DND-41 (cell line): ENCODE results near the gene MCUR1.

ENCODE experiments used
- ATAC-seq: fragments of 200-7000 bp; cut with Tn5 transposase; 3 replicates; pipeline ENCODE4 v1.9.1; 2021; ENCODE audit warnings: low read depth; ENCODE audit not compliant: insufficient read depth
- DNase-seq: peaks from one replicate; pipeline ENCODE4 v3.0.0-alpha.2; 2020
- H2AFZ ChIP-seq: 2 replicates; pipeline ENCODE4 v1.6.0; 2012; ENCODE audit warnings: low read depth, low read length
- H3K27ac ChIP-seq: 2 replicates; pipeline ENCODE4 v1.5.1; 2012; ENCODE audit warnings: low read length, inconsistent platforms
- H3K27me3 ChIP-seq: fragments of 200-600 bp; sonication (generic); 2 replicates; pipeline ENCODE4 v1.6.0; 2012; ENCODE audit warnings: low read length, mild to moderate bottlenecking, inconsistent platforms; ENCODE audit not compliant: insufficient read depth, poor library complexity
- H3K36me3 ChIP-seq: 2 replicates; pipeline ENCODE4 v1.5.1; 2012; ENCODE audit warnings: low read length, inconsistent platforms; ENCODE audit not compliant: insufficient read depth
- H3K4me1 ChIP-seq: 2 replicates; pipeline ENCODE4 v1.5.1; 2012; ENCODE audit warnings: mild to moderate bottlenecking, low read length; ENCODE audit not compliant: insufficient read depth
- H3K4me2 ChIP-seq: 2 replicates; pipeline ENCODE4 v1.6.0; 2012; ENCODE audit warnings: mild to moderate bottlenecking, moderate library complexity, low read length, inconsistent platforms; ENCODE audit not compliant: insufficient read depth
- H3K4me3 ChIP-seq, 2 experiments: fragments of 200-600 bp in 1 of 2; shearing (Covaris generic) in 1 of 2; 2 replicates each; pipeline ENCODE4 v1.5.1; 2012 to 2016; ENCODE audit warnings: inconsistent platforms in 2 of 2, low read length in 2 of 2, mild to moderate bottlenecking in 2 of 2, low read depth in 1 of 2, moderate library complexity in 1 of 2
- H3K79me2 ChIP-seq: 2 replicates; pipeline ENCODE4 v1.6.0; 2012; ENCODE audit warnings: low read length, inconsistent platforms; ENCODE audit not compliant: insufficient read depth
- H3K9ac ChIP-seq: 2 replicates; pipeline ENCODE4 v1.6.0; 2012; ENCODE audit warnings: low read depth, mild to moderate bottlenecking, inconsistent platforms, low read length, moderate library complexity
- H3K9me3 ChIP-seq: 2 replicates; pipeline ENCODE4 v1.5.1; 2012; ENCODE audit warnings: low read length, moderate library complexity, mild to moderate bottlenecking, inconsistent platforms; ENCODE audit not compliant: insufficient read depth, severe bottlenecking
- H4K20me1 ChIP-seq: 2 replicates; pipeline ENCODE4 v1.6.0; 2012; ENCODE audit warnings: low read length; ENCODE audit not compliant: insufficient read depth
- CTCF ChIP-seq: IDR thresholded peaks from 2 replicates; pipeline ENCODE4 v1.5.1; 2012; ENCODE audit warnings: borderline replicate concordance, low read length, moderate library complexity, mild to moderate bottlenecking; ENCODE audit not compliant: poor library complexity, severe bottlenecking; ENCODE audit errors: extremely low read depth
- EZH2 ChIP-seq: IDR thresholded peaks from 3 replicates; pipeline ENCODE4 v1.6.1; 2012; ENCODE audit warnings: borderline replicate concordance, low read depth, mild to moderate bottlenecking, moderate library complexity, low read length, inconsistent platforms; ENCODE audit not compliant: severe bottlenecking

Gene MCUR1

GRCh38 chr6:13848522-13849150 lies 34.3 kb upstream of the MCUR1 start:
- no peaks in the 10 kb centered on the region for H3K79me2 ChIP-seq
- no peak overlapping the region for H3K9ac ChIP-seq
- no peak overlapping the region for H2AFZ ChIP-seq
- DNase-seq (no peak), ATAC-seq (no peak)
- H3K27ac ChIP-seq: no peak overlapping the region
- H3K4me2 ChIP-seq: no peak overlapping the region
- H3K4me3 ChIP-seq: no peak overlapping the region
- H3K9me3 ChIP-seq: no peaks in the 10 kb centered on the region
- no peaks in the 10 kb centered on the region for H3K27me3 ChIP-seq
- H3K4me1 ChIP-seq: no peaks in the 10 kb centered on the region
- H3K36me3 ChIP-seq: no peaks in the 10 kb centered on the region
- TF ChIP-seq EZH2 (no peak), CTCF (no peak)
- H4K20me1 ChIP-seq: no peaks in the 10 kb centered on the region

GRCh38 chr6:13847326-13848050 lies 33.1 kb upstream of the MCUR1 start:
- H3K36me3 ChIP-seq: no peaks in the 10 kb centered on the region
- no peaks in the 10 kb centered on the region for H3K79me2 ChIP-seq
- no peak overlapping the region for H3K4me3 ChIP-seq
- H3K27ac ChIP-seq: no peak overlapping the region
- no peaks in the 10 kb centered on the region for H3K9me3 ChIP-seq
- no peaks in the 10 kb centered on the region for H4K20me1 ChIP-seq
- no peaks in the 10 kb centered on the region for H3K27me3 ChIP-seq
- H3K4me1 ChIP-seq: no peaks in the 10 kb centered on the region
- TF ChIP-seq EZH2 (no peak), CTCF (no peak)
- no peak for ATAC-seq
- H3K4me2 ChIP-seq: no peak overlapping the region
- no peak overlapping the region for H2AFZ ChIP-seq
- H3K9ac ChIP-seq: no peak overlapping the region
- no peak for DNase-seq

GRCh38 chr6:13846841-13847240 lies 32.5 kb upstream of the MCUR1 start:
- H3K27ac ChIP-seq: no peak overlapping the region
- no peaks in the 10 kb centered on the region for H3K4me1 ChIP-seq
- DNase-seq: no peak
- no peaks in the 10 kb centered on the region for H3K9me3 ChIP-seq
- no peak overlapping the region for H3K9ac ChIP-seq
- H3K36me3 ChIP-seq: no peaks in the 10 kb centered on the region
- TF ChIP-seq CTCF (peak; percentile 45), EZH2 (no peak)
- H3K27me3 ChIP-seq: no peaks in the 10 kb centered on the region
- ATAC-seq: no peak
- no peak overlapping the region for H3K4me3 ChIP-seq
- H2AFZ ChIP-seq: no peak overlapping the region
- no peak overlapping the region for H3K4me2 ChIP-seq
- H3K79me2 ChIP-seq: no peaks in the 10 kb centered on the region
- no peaks in the 10 kb centered on the region for H4K20me1 ChIP-seq
